GM12878 (cell line): ENCODE data around the gene ERN1. TPM values are rescaled to one million over a fixed set of nuclear protein-coding genes. Genes with fewer than 3 reads are reported as not detected.

Experiments used
- ATAC-seq: fragments of 200-7000 bp; cut with Tn5 transposase; 3 replicates; pipeline ENCODE4 v1.9.1; 2020; ENCODE audit warnings: mild to moderate bottlenecking, moderate library complexity
- BruUV-seq: library from RNA; stranded (reverse); fragments of 400-500 nt; replicated peaks from 2 replicates; lab custom pipeline; 2021; lab: Mats Ljungman, UMichigan
- CTCF ChIA-PET: fragments of 300-600 bp; sonication (Branson Sonifier 250); formaldehyde crosslinking; extraction: SDS; loops from one replicate; lab custom pipeline; 2021; ENCODE audit warnings: inconsistent platforms; lab: Yijun Ruan, JAX
- POLR2A ChIA-PET: fragments of 350-600 bp; formaldehyde crosslinking; extraction: SDS; loops from one replicate; lab custom pipeline; 2021; ENCODE audit warnings: inconsistent platforms; lab: Charles Lee
- RAD21 ChIA-PET: fragments of 300-600 bp; sonication (Branson Sonifier 250); formaldehyde crosslinking; loops from one replicate; lab custom pipeline; 2023; ENCODE audit warnings: antibody characterized with exemption; ENCODE audit not compliant: unreplicated experiment; lab: Charles Lee
- SMC1A ChIA-PET: fragments of 300-600 bp; sonication (Branson Sonifier 250); formaldehyde crosslinking; loops from one replicate; lab custom pipeline; 2023; ENCODE audit not compliant: unreplicated experiment, uncharacterized antibody; lab: Charles Lee
- DNase-seq: peaks from one replicate; pipeline ENCODE4 v3.0.0-alpha.2; 2011; ENCODE audit warnings: low read depth, low spot score
- FAIRE-seq: peaks from 3 replicates; lab custom pipeline; 2011; peaks lifted over from hg19 to GRCh38; lab: Jason Lieb, UNC
- H2AFZ ChIP-seq: 2 replicates; pipeline ENCODE4 v1.6.0; 2011; ENCODE audit warnings: low read depth, low read length, control low read depth; ENCODE audit not compliant: control insufficient read depth
- H3K27ac ChIP-seq: 2 replicates; pipeline ENCODE4 v1.5.1; 2011; ENCODE audit warnings: control low read depth; ENCODE audit not compliant: control insufficient read depth, insufficient read depth
- H3K27me3 ChIP-seq, 2 experiments: replicated peaks in 1 of 2; 2 replicates each; pipeline versions ENCODE4 v1.6.0 to v1.6.1; 2011; ENCODE audit warnings: low read length in 1 of 2; ENCODE audit not compliant: control insufficient read depth in 2 of 2, insufficient read depth in 2 of 2
- H3K36me3 ChIP-seq, 2 experiments: 2 replicates each; pipeline ENCODE4 v1.5.1; 2011; ENCODE audit warnings: low read length in 1 of 2; ENCODE audit not compliant: control insufficient read depth in 2 of 2, insufficient read depth in 2 of 2
- H3K4me1 ChIP-seq: 2 replicates; pipeline ENCODE4 v1.6.1; 2011; ENCODE audit warnings: mild to moderate bottlenecking, low read length, moderate library complexity, mixed read lengths; ENCODE audit not compliant: control insufficient read depth, insufficient read depth
- H3K4me2 ChIP-seq: 2 replicates; pipeline ENCODE4 v1.6.0; 2011; ENCODE audit warnings: control low read depth; ENCODE audit not compliant: control insufficient read depth, insufficient read depth
- H3K4me3 ChIP-seq: fragments of 200-600 bp; sonication (generic); 2 replicates; pipeline ENCODE4 v1.5.1; 2016
- H3K79me2 ChIP-seq: 2 replicates; pipeline ENCODE4 v1.6.0; 2011; ENCODE audit warnings: low read length; ENCODE audit not compliant: control insufficient read depth, insufficient read depth
- H3K9ac ChIP-seq: 2 replicates; pipeline ENCODE4 v1.8.0; 2011; ENCODE audit warnings: low read length, control low read depth, mixed read lengths; ENCODE audit not compliant: control insufficient read depth, insufficient read depth
- H3K9me3 ChIP-seq: replicated peaks from 3 replicates; pipeline ENCODE4 v1.5.1; 2011; ENCODE audit warnings: mild to moderate bottlenecking, low read length; ENCODE audit not compliant: control insufficient read depth, insufficient read depth
- H4K20me1 ChIP-seq: 2 replicates; pipeline ENCODE4 v1.6.0; 2011; ENCODE audit not compliant: control insufficient read depth, insufficient read depth
- BCL3 ChIP-seq: IDR thresholded peaks from 2 replicates; pipeline ENCODE4 v1.6.1; 2011; ENCODE audit warnings: borderline replicate concordance, low read depth, mild to moderate bottlenecking, moderate library complexity, low read length; ENCODE audit not compliant: insufficient read depth, poor library complexity, severe bottlenecking
- BMI1 ChIP-seq: fragments of 450-650 bp; IDR thresholded peaks from 2 replicates; pipeline ENCODE4 v1.6.1; 2016; ENCODE audit warnings: mild to moderate bottlenecking, moderate library complexity, borderline replicate concordance
- CREB1 ChIP-seq: IDR thresholded peaks from 2 replicates; pipeline ENCODE4 v1.6.1; 2012; ENCODE audit warnings: low read depth, mild to moderate bottlenecking, inconsistent platforms
- EED ChIP-seq: sonication (generic); IDR thresholded peaks from 2 replicates; pipeline ENCODE4 v1.6.1; 2016; ENCODE audit warnings: antibody characterized with exemption, low read depth
- ETV6 ChIP-seq, 2 experiments: fragments of 450-650 bp in 1 of 2; IDR thresholded peaks in 1 of 2; conservative IDR thresholded peaks in 1 of 2; 2 replicates each; pipeline ENCODE4 v1.6.1; 2014; ENCODE audit warnings: antibody characterized with exemption in 1 of 2, borderline replicate concordance in 1 of 2, low read depth in 1 of 2, mild to moderate bottlenecking in 1 of 2, moderate library complexity in 1 of 2
- EZH2 ChIP-seq: IDR thresholded peaks from 2 replicates; pipeline ENCODE4 v1.6.1; 2012; ENCODE audit warnings: low read depth, mild to moderate bottlenecking, control low read depth, inconsistent platforms, low read length, borderline replicate concordance; ENCODE audit not compliant: control insufficient read depth
- GABPA ChIP-seq: IDR thresholded peaks from 2 replicates; pipeline ENCODE4 v1.6.1; 2014; ENCODE audit warnings: antibody characterized with exemption, low read depth, mild to moderate bottlenecking, inconsistent platforms
- HDGF ChIP-seq: fragments of 450-650 bp; IDR thresholded peaks from 2 replicates; pipeline ENCODE4 v1.6.1; 2016; ENCODE audit warnings: antibody characterized with exemption
- IKZF2 ChIP-seq, 2 experiments: fragments of 450-650 bp; IDR thresholded peaks; 2 replicates each; pipeline ENCODE4 v1.6.1; 2017; ENCODE audit warnings: mild to moderate bottlenecking in 2 of 2, moderate library complexity in 2 of 2
- NFXL1 ChIP-seq: fragments of 450-650 bp; IDR thresholded peaks from 2 replicates; pipeline ENCODE4 v1.6.1; 2017; ENCODE audit warnings: antibody characterized with exemption, mild to moderate bottlenecking, borderline replicate concordance
- NRF1 ChIP-seq: conservative IDR thresholded peaks from 2 replicates; pipeline ENCODE4 v1.6.1; 2011; ENCODE audit warnings: mild to moderate bottlenecking, low read depth, low read length, improper control_type of control experiment
- PAX8 ChIP-seq: fragments of 450-650 bp; IDR thresholded peaks from 2 replicates; pipeline ENCODE4 v1.6.1; 2017; ENCODE audit warnings: mild to moderate bottlenecking, moderate library complexity
- PKNOX1 ChIP-seq: fragments of 450-650 bp; IDR thresholded peaks from 2 replicates; pipeline ENCODE4 v1.6.1; 2016; ENCODE audit warnings: mild to moderate bottlenecking
- PML ChIP-seq: IDR thresholded peaks from 2 replicates; pipeline ENCODE4 v1.6.1; 2012; ENCODE audit warnings: low read length, inconsistent platforms
- RAD51 ChIP-seq: fragments of 450-650 bp; IDR thresholded peaks from 2 replicates; pipeline ENCODE4 v1.6.1; 2016; ENCODE audit warnings: moderate library complexity, mild to moderate bottlenecking, inconsistent platforms
- RELB ChIP-seq: fragments of 450-650 bp; IDR thresholded peaks from 2 replicates; pipeline ENCODE4 v1.6.1; 2017; ENCODE audit warnings: low read depth, mild to moderate bottlenecking, moderate library complexity
- SIX5 ChIP-seq: IDR thresholded peaks from 2 replicates; pipeline ENCODE4 v1.6.1; 2011; ENCODE audit warnings: mild to moderate bottlenecking, low read depth, low read length, moderate library complexity; ENCODE audit not compliant: severe bottlenecking
- YBX1 ChIP-seq: fragments of 450-650 bp; IDR thresholded peaks from 2 replicates; pipeline ENCODE4 v1.6.1; 2016; ENCODE audit warnings: antibody characterized with exemption
- ZZZ3 ChIP-seq: IDR thresholded peaks from 2 replicates; pipeline ENCODE4 v1.6.1; 2011; ENCODE audit warnings: low read depth; ENCODE audit not compliant: control insufficient read depth, insufficient read length
- WGBS: methylation state at CpG from one replicate; pipeline ENCODE4 v1.1.6; 2016; ENCODE audit warnings: low lambda C conversion rate; ENCODE audit not compliant: insufficient replicate concordance, insufficient coverage; ENCODE audit errors: missing lambda C conversion rate; 5-methylcytosine and 5-hydroxymethylcytosine counted together
- in situ Hi-C: fragments of 300-500 bp; cut with MboI; formaldehyde crosslinking; loops from 9 replicates; pipeline ENCODE4 v1.14.3; 2018; ENCODE audit warnings: mixed read lengths
- intact Hi-C: fragments of 100-400 bp; cut with micrococcal nuclease; formaldehyde crosslinking; loops from one replicate; pipeline ENCODE4 v1.14.2; 2022; ENCODE audit not compliant: unreplicated experiment
- polyA plus RNA-seq, 11 experiments: library from polyadenylated mRNA; depleted of rRNA in 4 of 11; unstranded in 6 of 11; stranded (reverse) in 5 of 11; fragments of >200 nt; fragmentation: Nextera tagmentation in 4 of 11; fragmentation: Illumina TruSeq in 1 of 11; extraction: Ambion mirVana in 4 of 11; extraction: Trizol in 1 of 11; gene quantifications; 1 replicate in 1 of 11; 2 replicates in 10 of 11; pipeline versions ENCODE4 v1.2.1 to v1.2.3, GENCODE V29; 2011 to 2016; ENCODE audit warnings: inconsistent platforms in 2 of 11, missing spikeins in 2 of 11, low read depth in 1 of 11
- total RNA-seq, 4 experiments: library from RNA; depleted of rRNA in 3 of 4; stranded (reverse); fragments of >200 nt in 3 of 4; fragmentation: Illumina TruSeq in 1 of 4; extraction: Trizol in 1 of 4; gene quantifications; 2 replicates each; pipeline versions ENCODE4 v1.2.1 to v1.2.3, GENCODE V29; 2013 to 2021

ERN1 gene
- total and polyA plus RNA-seq, 10 of the 15 experiments (the other 5 are each of a cell fraction or from before 2014, with no cell fraction given): 2.6 to 19.2 (median 7.6) TPM

- TF ChIP-seq NRF1: no peak
- TF ChIP-seq PAX8: no peak
These were observed 24.8 kb upstream of the ERN1 start (continued) for GRCh38 chr17:64154717-64155116.

- no peaks in the 10 kb centered on the region for H4K20me1 ChIP-seq
- 94% methylated on average over 4 of the region's 4 CpGs for WGBS
- no peaks in the 10 kb centered on the region for H3K9me3 ChIP-seq
- H3K9ac ChIP-seq: no peak overlapping the region
- no TSS peak for BruUV-seq
- H2AFZ ChIP-seq: no peak overlapping the region
- H3K4me1 ChIP-seq: no peaks in the 10 kb centered on the region
- DNase-seq: no peak
- ChIA-PET RAD21 (no interaction called here), CTCF (interaction anchor here (0.8 to 1.1 kb wide), 3 partner anchors 9 to 125 kb away, joined by 3 to 6 read pairs (median 4); no protein-coding TSS in a partner anchor), POLR2A (interaction anchor here (0.6 to 0.9 kb wide), 3 partner anchors 9 to 75 kb away, joined by 3 to 4 read pairs (median 3); no protein-coding TSS in a partner anchor), SMC1A (interaction anchor here (1.1 kb wide), 1 partner anchor 128 kb away, joined by 4 read pairs; no protein-coding TSS in a partner anchor)
- intact Hi-C loops: no loop called here
- H3K4me3 ChIP-seq: no peak overlapping the region
- H3K79me2 ChIP-seq: no peaks in the 10 kb centered on the region
- no peaks in the 10 kb centered on the region for H3K27me3 ChIP-seq
- H3K36me3 ChIP-seq: peaks cover 3 to 6% of the 10 kb centered on the region in 2 experiments
- in situ Hi-C loops: no loop called here
- no peak for TF ChIP-seq PAX8
- no peak for TF ChIP-seq HDGF
- TF ChIP-seq PKNOX1: no peak
- TF ChIP-seq PML: no peak
- TF ChIP-seq YBX1: no peak
- TF ChIP-seq RELB: no peak
- TF ChIP-seq IKZF2 (IDR thresholded peaks at IDR 0.05): no peak
- TF ChIP-seq SIX5: no peak
- no peak for TF ChIP-seq BCL3
- TF ChIP-seq NFXL1: no peak
- TF ChIP-seq EZH2: no peak
- no peak for TF ChIP-seq RAD51
- TF ChIP-seq GABPA: no peak
- TF ChIP-seq EED: no peak
- TF ChIP-seq ETV6 (conservative IDR thresholded peaks at IDR 0.05 in 1 of 2, IDR thresholded peaks at IDR 0.05 in 1 of 2; ENCODE audit: borderline replicate concordance in 1 of 2, low read depth in 1 of 2): no peak
- TF ChIP-seq CREB1: no peak
- TF ChIP-seq BMI1: no peak
- TF ChIP-seq ZZZ3: no peak
- FAIRE-seq: no peak
- no peak for ATAC-seq
- H3K4me2 ChIP-seq: no peak overlapping the region
- no peak overlapping the region for H3K27ac ChIP-seq
These were observed 24.4 kb upstream of the ERN1 start for GRCh38 chr17:64154313-64154695.
